GM13977 (cell line): ENCODE results near the gene SCYGR1.

Source experiments
- DNase-seq: peaks from one replicate; pipeline ENCODE4 v3.0.0; 2012; ENCODE audit warnings: low spot score
- in situ Hi-C: fragments of 300-500 bp; cut with MboI; formaldehyde crosslinking; loops from one replicate; pipeline ENCODE4 v1.12.0; 2022; ENCODE audit warnings: low sequenced_read_pairs, low pct_unique_long_range_greater_than_20kb, mixed read lengths, inconsistent platforms; ENCODE audit not compliant: unreplicated experiment
- TF ChIP-seq, protein P1 (sequence below): IDR thresholded peaks from 2 replicates; pipeline ENCODE4 v1.5.1; 2012; ENCODE audit warnings: mild to moderate bottlenecking, control low read depth; ENCODE audit not compliant: insufficient read depth; ENCODE audit errors: extremely low read depth, missing control alignments

SCYGR1 gene

DNA sequence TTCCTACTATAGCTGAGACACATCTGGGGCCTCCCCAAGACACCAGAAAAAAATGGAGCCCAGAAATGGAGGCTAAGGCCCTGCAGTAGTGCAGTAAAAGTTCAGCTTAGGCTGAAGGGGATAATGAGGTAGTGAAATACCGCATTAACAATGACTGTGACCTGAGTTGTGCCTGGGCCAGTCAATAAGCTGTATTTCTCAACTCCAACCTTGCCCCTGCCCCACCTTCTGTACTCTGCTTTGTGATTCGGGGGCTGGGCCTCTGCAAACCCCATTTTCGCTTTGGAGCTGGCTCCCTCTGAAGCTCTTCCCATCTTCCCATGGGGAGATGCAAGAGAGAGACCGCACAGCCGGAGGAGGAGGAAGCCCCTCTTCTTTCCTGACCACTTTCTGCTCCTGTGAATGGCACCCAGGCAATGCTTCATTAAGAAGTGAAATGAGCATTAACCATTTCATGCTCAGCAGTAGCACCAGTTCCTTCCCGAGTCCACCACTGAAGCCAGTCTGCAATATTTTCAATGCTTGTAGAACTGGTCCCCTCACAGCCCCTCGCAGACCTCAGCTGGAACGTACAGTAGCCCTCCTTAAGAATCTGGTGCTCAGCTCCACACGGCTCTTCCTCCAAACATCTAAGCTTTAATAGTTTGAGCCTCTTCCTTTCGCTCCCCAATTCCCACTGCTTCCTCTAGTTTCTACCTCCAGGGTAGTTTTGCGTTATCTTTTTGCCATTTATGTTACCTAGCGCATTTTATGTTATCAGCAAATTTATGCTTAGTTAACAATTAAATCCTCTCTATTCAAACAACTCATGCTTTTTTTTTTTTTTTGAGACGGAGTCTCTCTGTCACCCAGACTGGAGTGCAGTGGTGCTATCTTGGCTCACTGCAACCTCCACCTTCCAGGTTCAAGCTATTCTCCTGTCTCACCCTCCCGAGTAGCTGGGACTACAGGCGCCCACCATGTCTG lies 32.6 kb upstream of the SCYGR1 start:
- no peak for DNase-seq
- TF ChIP-seq, protein P1, sequence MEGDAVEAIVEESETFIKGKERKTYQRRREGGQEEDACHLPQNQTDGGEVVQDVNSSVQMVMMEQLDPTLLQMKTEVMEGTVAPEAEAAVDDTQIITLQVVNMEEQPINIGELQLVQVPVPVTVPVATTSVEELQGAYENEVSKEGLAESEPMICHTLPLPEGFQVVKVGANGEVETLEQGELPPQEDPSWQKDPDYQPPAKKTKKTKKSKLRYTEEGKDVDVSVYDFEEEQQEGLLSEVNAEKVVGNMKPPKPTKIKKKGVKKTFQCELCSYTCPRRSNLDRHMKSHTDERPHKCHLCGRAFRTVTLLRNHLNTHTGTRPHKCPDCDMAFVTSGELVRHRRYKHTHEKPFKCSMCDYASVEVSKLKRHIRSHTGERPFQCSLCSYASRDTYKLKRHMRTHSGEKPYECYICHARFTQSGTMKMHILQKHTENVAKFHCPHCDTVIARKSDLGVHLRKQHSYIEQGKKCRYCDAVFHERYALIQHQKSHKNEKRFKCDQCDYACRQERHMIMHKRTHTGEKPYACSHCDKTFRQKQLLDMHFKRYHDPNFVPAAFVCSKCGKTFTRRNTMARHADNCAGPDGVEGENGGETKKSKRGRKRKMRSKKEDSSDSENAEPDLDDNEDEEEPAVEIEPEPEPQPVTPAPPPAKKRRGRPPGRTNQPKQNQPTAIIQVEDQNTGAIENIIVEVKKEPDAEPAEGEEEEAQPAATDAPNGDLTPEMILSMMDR, result no peak
- in situ Hi-C loops, result no loop called here

DNA sequence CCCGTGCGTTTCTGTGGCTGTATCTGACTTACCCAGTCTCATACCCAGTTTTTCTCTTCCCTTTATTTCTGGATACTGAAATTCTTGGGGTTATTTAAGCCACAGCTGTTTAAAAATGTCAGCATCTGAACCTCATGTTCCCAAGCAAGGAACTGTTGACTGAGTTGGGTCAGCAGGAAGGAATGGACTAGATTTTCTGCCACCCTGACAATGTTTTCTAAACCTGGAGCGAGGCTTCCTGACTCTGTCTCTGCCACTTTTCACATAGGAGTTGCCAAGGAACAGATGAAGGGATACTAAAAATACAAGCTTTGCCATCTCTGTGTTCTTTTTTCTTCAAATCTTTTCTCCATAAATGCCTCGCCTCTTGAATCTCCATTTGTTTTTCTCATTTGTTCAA lies 29.0 kb upstream of the SCYGR1 start:
- in situ Hi-C loops, result no loop called here
- TF ChIP-seq, protein P1, result no peak
- no peak for DNase-seq

DNA sequence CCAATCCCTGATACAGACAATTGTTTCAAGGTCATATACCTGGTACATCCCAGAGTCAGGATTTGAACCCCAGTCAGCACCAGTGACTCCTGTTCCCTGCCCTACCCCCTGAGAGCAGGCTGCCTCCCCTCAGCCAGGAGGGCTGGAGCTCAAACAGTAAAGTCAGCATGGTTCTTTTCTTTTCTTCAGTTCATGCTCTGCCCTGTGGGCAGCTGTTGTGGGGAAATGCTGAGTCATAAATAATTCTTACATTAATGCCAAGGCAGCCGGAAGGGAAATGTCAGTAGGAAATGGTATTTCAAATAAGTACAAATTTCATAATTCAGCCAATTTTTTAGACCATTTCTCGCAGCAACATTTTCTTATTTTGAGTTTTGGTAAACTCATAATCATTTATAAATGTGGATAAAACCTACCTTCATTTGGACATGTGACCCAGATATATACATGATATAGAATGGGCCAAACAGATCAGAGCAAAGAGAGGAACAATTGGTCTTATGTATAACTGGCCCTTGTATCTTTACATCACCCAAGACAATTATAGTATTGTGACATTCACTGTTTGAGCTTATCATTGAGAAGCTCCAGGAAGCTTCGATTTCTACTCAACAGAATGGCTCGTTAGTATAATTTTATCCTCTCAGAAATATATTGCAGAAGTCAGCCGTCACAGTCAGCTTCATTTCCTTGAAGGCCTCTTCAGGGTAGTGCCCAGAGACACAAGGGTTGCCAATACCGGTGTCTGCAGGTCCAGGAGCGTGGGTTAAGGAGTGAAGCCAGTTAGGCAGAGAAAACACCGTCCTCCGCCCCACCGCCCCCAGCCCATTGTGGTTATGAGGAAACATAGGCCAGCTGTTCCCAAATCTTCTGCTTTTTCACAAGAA lies 28.0 kb upstream of the SCYGR1 start:
- in situ Hi-C loops, result no loop called here
- DNase-seq, result no peak
- TF ChIP-seq, protein P1, result no peak

DNA sequence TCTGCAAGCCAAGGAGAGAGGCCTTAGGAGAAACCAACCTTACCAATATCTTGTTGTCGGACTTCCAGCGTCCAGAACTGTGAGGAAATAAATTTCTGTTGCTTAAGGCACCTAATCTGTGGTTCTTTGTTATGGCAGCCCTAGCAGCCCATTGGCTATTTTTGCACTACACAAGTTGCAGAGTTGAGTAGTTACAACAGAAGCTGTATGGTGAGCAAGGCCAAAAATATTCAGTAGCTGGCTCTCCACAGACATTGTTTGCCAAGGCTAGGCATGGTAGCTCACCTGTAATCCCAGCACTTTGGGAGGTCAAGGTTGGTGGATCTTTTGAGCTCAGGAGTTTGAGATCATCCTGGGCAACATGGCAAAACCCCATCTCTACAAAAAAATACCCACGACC lies 27.1 kb upstream of the SCYGR1 start:
- DNase-seq, result no peak
- in situ Hi-C loops, result no loop called here

DNA sequence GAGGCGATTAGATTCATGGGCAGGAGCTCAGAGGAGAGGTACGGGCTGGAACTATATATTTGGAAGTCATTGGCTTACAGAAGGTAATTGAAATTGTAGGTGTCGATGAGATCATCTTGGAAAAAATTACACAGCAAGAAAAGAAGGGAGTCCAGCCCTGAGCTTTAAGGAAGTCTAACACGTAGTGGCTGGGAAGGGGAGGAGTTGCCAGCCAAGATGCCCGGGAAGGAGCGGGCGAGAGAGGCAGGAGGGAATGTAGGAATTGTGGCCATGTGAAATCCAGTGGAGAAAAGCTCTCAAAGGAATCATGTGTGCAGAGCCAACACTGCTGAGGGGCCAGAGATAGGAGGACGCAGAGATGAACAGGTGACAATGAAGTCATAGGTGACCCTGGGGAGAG lies 25.6 kb upstream of the SCYGR1 start:
- in situ Hi-C loops, result no loop called here
- DNase-seq, result no peak
- TF ChIP-seq, protein P1, result no peak

More for the DNA sequence above, 27.1 kb upstream of the SCYGR1 start:
- TF ChIP-seq, protein P1, result no peak

DNA sequence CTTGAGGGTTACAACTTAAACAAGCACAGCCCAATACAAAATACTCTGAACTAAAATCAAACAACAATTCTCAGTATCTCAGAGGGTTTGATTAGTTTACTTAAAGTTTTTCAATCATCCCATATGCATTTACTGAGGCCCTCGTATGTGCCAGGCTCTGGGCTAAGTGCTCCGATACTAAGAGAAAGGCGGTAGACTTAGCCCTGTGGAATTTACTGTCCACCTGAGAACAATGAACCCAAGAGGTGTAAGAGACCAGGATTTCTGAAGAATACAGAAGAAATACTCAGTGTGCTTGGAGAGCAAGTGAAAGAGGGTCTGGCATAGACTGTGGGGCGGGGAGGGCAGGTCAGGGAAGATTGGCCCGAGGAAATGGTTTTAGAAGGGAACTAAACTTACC lies 25.1 kb upstream of the SCYGR1 start:
- in situ Hi-C loops, result no loop called here
- DNase-seq, result no peak
- TF ChIP-seq, protein P1, result no peak
